ENCODE data around the gene GFM2.
"Not testable (repeated sequence)": the region's sequence is repeated elsewhere in the genome, so short reads cannot be mapped to it uniquely, and the experiment has no call there.

Gene GFM2

GRCh38 chr5:74686962-74687751, 79.8 kb downstream of the GFM2 start:
- no peak for DNase-seq

- DNase-seq: peak; percentile 49
Measured at GRCh38 chr5:74685979-74686631, 80.8 kb downstream of the GFM2 start.

- peak; percentile 82 for DNase-seq
Measured at GRCh38 chr5:74684900-74685851, 81.7 kb downstream of the GFM2 start, which contains the start of gene HEXB. HEXB (plus strand) TSS chr5:74685233; CDS start chr5:74685261, 28 bp downstream.

GRCh38 chr5:74679966-74680365, 87.0 kb downstream of the GFM2 start:
- DNase-seq: no peak

- DNase-seq: not testable (repeated sequence)
Measured at GRCh38 chr5:74679300-74679699, 87.6 kb downstream of the GFM2 start.

GRCh38 chr5:74678123-74678522, 88.8 kb downstream of the GFM2 start:
- DNase-seq: not testable (repeated sequence)

- not testable (repeated sequence) for DNase-seq
Measured at GRCh38 chr5:74676466-74676865, 90.5 kb downstream of the GFM2 start.

- DNase-seq: no peak
Measured at GRCh38 chr5:74673011-74673790, 93.7 kb downstream of the GFM2 start.

GRCh38 chr5:74672215-74672877, 94.6 kb downstream of the GFM2 start:
- no peak for DNase-seq
